BE2C (cell line): ENCODE results near the gene ANKRD33B.

Source experiments
- DNase-seq: peaks from one replicate; pipeline ENCODE4 v3.0.0-alpha.2; 2020
- H3K27me3 ChIP-seq: fragments of 250-450 bp; sonication (Bioruptor Pico); 2 replicates; pipeline ENCODE4 v1.5.1; 2020; ENCODE audit warnings: mild to moderate bottlenecking
- H3K36me3 ChIP-seq: fragments of 250-450 bp; sonication (Bioruptor Pico); 2 replicates; pipeline ENCODE4 v1.5.1; 2020; ENCODE audit warnings: mild to moderate bottlenecking
- H3K4me1 ChIP-seq: fragments of 250-450 bp; sonication (Bioruptor Pico); 2 replicates; pipeline ENCODE4 v1.5.1; 2020
- H3K4me3 ChIP-seq: 2 replicates; pipeline ENCODE4 v1.5.1; 2011; ENCODE audit warnings: low read depth, low read length
- H3K9me3 ChIP-seq: fragments of 250-450 bp; sonication (Bioruptor Pico); 2 replicates; pipeline ENCODE4 v1.5.1; 2020
- CTCF ChIP-seq: IDR thresholded peaks from 2 replicates; pipeline ENCODE4 v1.5.1; 2012; ENCODE audit warnings: mild to moderate bottlenecking, low read depth, low read length

Gene ANKRD33B

GRCh38 chr5:10595672-10596309 is 31.9 kb downstream of the ANKRD33B start:
- Histone ChIP-seq H3K4me3 (no peak overlapping the region), H3K9me3 (no peaks in the 10 kb centered on the region), H3K4me1 (peaks cover 6% of the 10 kb centered on the region), H3K27me3 (no peaks in the 10 kb centered on the region), H3K36me3 (no peaks in the 10 kb centered on the region)
- no peak for TF ChIP-seq CTCF
- no peak for DNase-seq

- Histone ChIP-seq H3K4me3 (no peak overlapping the region), H3K4me1 (peaks cover 10% of the 10 kb centered on the region), H3K9me3 (no peaks in the 10 kb centered on the region), H3K27me3 (no peaks in the 10 kb centered on the region), H3K36me3 (no peaks in the 10 kb centered on the region)
- DNase-seq: no peak
- no peak for TF ChIP-seq CTCF
These were observed 32.4 kb downstream of the ANKRD33B start for GRCh38 chr5:10596310-10596703.

GRCh38 chr5:10596886-10597451 is 33.1 kb downstream of the ANKRD33B start:
- Histone ChIP-seq H3K4me3 (no peak overlapping the region), H3K9me3 (no peaks in the 10 kb centered on the region), H3K36me3 (no peaks in the 10 kb centered on the region), H3K27me3 (no peaks in the 10 kb centered on the region), H3K4me1 (peaks cover 13% of the 10 kb centered on the region)
- no peak for TF ChIP-seq CTCF
- DNase-seq: no peak

- DNase-seq: no peak
- no peaks in the 10 kb centered on the region for H3K9me3 ChIP-seq
- TF ChIP-seq CTCF: no peak
- no peak overlapping the region for H3K4me3 ChIP-seq
- H3K36me3 ChIP-seq: no peaks in the 10 kb centered on the region
- no peaks in the 10 kb centered on the region for H3K27me3 ChIP-seq
- peaks cover 16% of the 10 kb centered on the region for H3K4me1 ChIP-seq
These were observed 35.2 kb downstream of the ANKRD33B start for GRCh38 chr5:10599113-10599512.

- no peak overlapping the region for H3K4me3 ChIP-seq
These were observed 36.0 kb downstream of the ANKRD33B start for GRCh38 chr5:10599862-10600284.

More at GRCh38 chr5:10599862-10600284, 36.0 kb downstream of the ANKRD33B start:
- Histone ChIP-seq H3K36me3 (no peaks in the 10 kb centered on the region), H3K9me3 (no peaks in the 10 kb centered on the region), H3K27me3 (no peaks in the 10 kb centered on the region), H3K4me1 (peaks cover 16% of the 10 kb centered on the region)
- no peak for DNase-seq
- no peak for TF ChIP-seq CTCF
